ENCODE results near the gene OR6A2. TPM values are rescaled to one million over a fixed set of nuclear protein-coding genes. Genes with fewer than 3 reads are reported as not detected.

Gene OR6A2
- polyA plus RNA-seq, 3 donors = not detected

- Mint-ChIP-seq H3K36me3 (peaks cover 12 to 20% of the 10 kb centered on the region in 2 donors), H3K27me3 (ENCODE audit: low read depth in 3 of 3) (peaks cover 0 to 3% (median 0%) of the 10 kb centered on the region in 3 donors), H3K4me3 (no peak overlapping the region), H3K27ac (no peak overlapping the region), H3K9me3 (no peaks in the 10 kb centered on the region), H3K4me1 (peaks cover 14% of the 10 kb centered on the region)
- H3K36me3 ChIP-seq (replicated peaks in 1 of 2; ENCODE audit: control insufficient read depth in 1 of 2, insufficient read depth in 2 of 2, low read length in 2 of 2) = peaks cover 7 to 11% of the 10 kb centered on the region in 2 donors
- peaks cover 57% of the 10 kb centered on the region for H3K79me2 ChIP-seq (ENCODE audit: insufficient read depth, low read length)
- no peak for TF ChIP-seq CTCF (IDR thresholded peaks at IDR 0.05)
- no peak overlapping the region for H3K4me2 ChIP-seq (replicated peaks; ENCODE audit: extremely low read depth, low read length, poor library complexity, severe bottlenecking)
- WGBS (ENCODE audit: insufficient coverage) = 54% methylated on average over 3 of the region's 7 CpGs
- no peak overlapping the region for H3K4me3 ChIP-seq (replicated peaks in 1 of 3; ENCODE audit: low read depth in 2 of 3, low read length in 3 of 3)
- H3K9ac ChIP-seq (ENCODE audit: insufficient read depth, low read length, poor library complexity, severe bottlenecking) = no peak overlapping the region
- no peak overlapping the region for H2AFZ ChIP-seq (ENCODE audit: insufficient read depth, low read depth, low read length, poor library complexity, severe bottlenecking)
- no peaks in the 10 kb centered on the region for H3K27me3 ChIP-seq (ENCODE audit: control insufficient read depth in 2 of 2, insufficient read depth in 2 of 2, low read length in 2 of 2)
- H3K4me1 ChIP-seq (ENCODE audit: control insufficient read depth in 1 of 2, insufficient read depth in 2 of 2, low read length in 2 of 2) = peaks cover 34 to 52% of the 10 kb centered on the region in 2 donors
- DNase-seq = no peak
- no peaks in the 10 kb centered on the region for H3K9me3 ChIP-seq (replicated peaks in 1 of 2; ENCODE audit: control insufficient read depth in 1 of 2, insufficient read depth in 1 of 2, low read length in 2 of 2)
- peaks cover 34% of the 10 kb centered on the region for H4K20me1 ChIP-seq (ENCODE audit: insufficient read depth, low read length)
- intact Hi-C loops (cut with micrococcal nuclease) = no loop called here
- H3K27ac ChIP-seq (ENCODE audit: low read depth in 1 of 2, low read length in 2 of 2) = no peak overlapping the region
These were observed 57.2 kb downstream of the OR6A2 start for GRCh38 chr11:6742260-6742659.

Other genes starting within 250 kb of the OR6A2 start
- 10 to 100 TPM in 2 of 3 donors, 1 to 10 TPM in 1; 7.2 to 14.1 (median 11.9) TPM for gene RRP8, start 196.1 kb downstream of the OR6A2 start, polyA plus RNA-seq
- gene ILK, start 195.9 kb downstream of the OR6A2 start, polyA plus RNA-seq = 100 to 1,000 TPM; 165 to 271 (median 250) TPM
- 100 to 1,000 TPM; 137 to 233 (median 232) TPM for gene TAF10, start 187.5 kb downstream of the OR6A2 start, polyA plus RNA-seq
- 100 to 1,000 TPM; 218 to 359 (median 271) TPM for gene TPP1, start 180.3 kb downstream of the OR6A2 start, polyA plus RNA-seq
- gene DCHS1, start 143.9 kb downstream of the OR6A2 start, polyA plus RNA-seq = under 1 TPM; 0.01 to 0.88 (median 0.02) TPM
- 10 to 100 TPM in 2 of 3 donors, 1 to 10 TPM in 1; 8.0 to 14.0 (median 12.8) TPM for gene MRPL17, start 116.3 kb downstream of the OR6A2 start, polyA plus RNA-seq
- not detected for gene OR2AG2, start 27.7 kb downstream of the OR6A2 start, polyA plus RNA-seq
- not detected for gene OR2AG1, start 16.7 kb downstream of the OR6A2 start, polyA plus RNA-seq
- not detected for gene OR10A5, start 46.0 kb upstream of the OR6A2 start, polyA plus RNA-seq
- gene OR10A2, start 63.4 kb upstream of the OR6A2 start, polyA plus RNA-seq = not detected
- not detected for gene OR10A4, start 76.9 kb upstream of the OR6A2 start, polyA plus RNA-seq
- gene OR2D2, start 92.8 kb upstream of the OR6A2 start, polyA plus RNA-seq = not detected
- gene OR2D3, start 121.3 kb upstream of the OR6A2 start, polyA plus RNA-seq = not detected
- gene ZNF215, start 126.7 kb upstream of the OR6A2 start, polyA plus RNA-seq = under 1 TPM in 1 of 3 donors, not detected in 2; 0.08 TPM
- not detected for gene ZNF214, start 220.7 kb upstream of the OR6A2 start, polyA plus RNA-seq
- not detected for gene NLRP14, start 220.8 kb upstream of the OR6A2 start, polyA plus RNA-seq